HG02610 (cell line): ENCODE data around the gene HOXA9.

ENCODE experiments used
- ATAC-seq: cut with Tn5 transposase; IDR thresholded peaks from one replicate; pipeline ENCODE4 v1.9.1; 2021; ENCODE audit warnings: mild to moderate bottlenecking, moderate library complexity; ENCODE audit not compliant: unreplicated experiment

Gene HOXA9

DNA sequence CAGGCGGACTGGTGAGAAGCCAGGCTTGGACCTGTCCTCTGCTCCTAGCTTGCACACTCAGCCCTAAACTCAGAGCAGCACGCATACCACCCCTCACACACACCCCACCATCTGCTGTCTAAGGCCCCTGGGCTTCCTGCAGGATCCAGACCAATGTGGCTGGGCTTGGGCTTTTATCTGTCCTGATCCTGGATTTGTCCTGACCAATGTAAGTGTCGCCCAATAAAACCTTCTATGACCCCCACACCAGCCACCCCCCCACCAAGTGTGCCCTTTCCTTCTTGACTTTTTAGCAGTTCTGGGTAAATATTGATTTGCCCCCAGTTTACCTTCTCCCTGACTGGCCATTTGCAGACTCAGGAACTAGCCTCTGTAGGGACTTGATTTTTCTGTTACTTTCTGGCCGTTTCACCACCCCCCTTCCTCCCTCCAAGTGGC, 36.3 kb upstream of the HOXA9 start:
- no peak for ATAC-seq

GRCh38 chr7:27200761-27201579, 35.6 kb upstream of the HOXA9 start:
- ATAC-seq: no peak

DNA sequence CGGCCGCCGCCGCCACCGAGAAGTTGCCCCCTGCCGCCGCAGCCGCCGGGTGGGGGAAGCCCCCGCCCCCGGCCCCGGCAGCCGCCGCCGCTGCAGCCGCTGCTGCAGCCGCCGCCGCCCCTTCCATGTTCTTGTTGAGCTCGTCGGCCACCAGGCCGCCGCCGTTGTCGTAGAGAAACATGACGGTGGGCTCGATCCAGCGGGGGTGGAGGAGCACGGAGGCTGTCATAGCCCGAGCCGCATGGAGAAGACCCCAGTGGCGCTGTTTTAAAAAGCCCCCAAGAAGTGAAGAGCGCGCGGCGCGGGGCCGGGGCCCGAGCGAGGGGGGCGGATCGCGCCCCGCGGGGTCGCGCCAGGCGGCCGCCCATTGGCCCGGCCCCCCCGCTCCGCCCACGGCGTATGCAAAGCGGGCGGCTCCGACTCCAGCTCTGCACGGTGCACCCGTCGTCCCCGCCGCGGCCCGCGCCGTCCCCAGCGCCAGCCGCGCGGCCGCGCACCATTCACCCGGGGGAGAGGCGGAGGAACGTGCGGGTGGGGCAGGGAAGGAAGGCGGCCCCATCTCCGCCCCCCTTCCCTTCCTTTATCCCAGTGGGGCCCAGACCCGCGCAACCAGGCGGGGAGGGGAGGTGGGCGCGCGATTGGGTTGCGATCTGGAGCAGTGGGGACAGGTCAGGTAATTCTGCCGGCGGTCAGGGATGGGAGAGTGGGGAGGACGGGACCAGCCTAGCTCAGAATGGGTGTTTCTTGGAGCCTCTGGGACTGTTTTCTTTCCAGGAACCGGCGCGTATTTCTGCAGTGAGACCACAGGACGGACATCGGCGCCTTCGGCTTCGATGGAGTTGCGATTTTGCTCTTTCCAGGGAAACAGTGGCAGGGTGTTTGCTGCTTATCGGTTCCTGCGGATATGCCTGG, 34.8 kb upstream of the HOXA9 start, which contains the start of gene HOXA13:
HOXA13 (minus strand) TSS at position 243 of the 912 bp plus-strand sequence; CDS start at position 229, 14 bp downstream.
- no peak for ATAC-seq

DNA sequence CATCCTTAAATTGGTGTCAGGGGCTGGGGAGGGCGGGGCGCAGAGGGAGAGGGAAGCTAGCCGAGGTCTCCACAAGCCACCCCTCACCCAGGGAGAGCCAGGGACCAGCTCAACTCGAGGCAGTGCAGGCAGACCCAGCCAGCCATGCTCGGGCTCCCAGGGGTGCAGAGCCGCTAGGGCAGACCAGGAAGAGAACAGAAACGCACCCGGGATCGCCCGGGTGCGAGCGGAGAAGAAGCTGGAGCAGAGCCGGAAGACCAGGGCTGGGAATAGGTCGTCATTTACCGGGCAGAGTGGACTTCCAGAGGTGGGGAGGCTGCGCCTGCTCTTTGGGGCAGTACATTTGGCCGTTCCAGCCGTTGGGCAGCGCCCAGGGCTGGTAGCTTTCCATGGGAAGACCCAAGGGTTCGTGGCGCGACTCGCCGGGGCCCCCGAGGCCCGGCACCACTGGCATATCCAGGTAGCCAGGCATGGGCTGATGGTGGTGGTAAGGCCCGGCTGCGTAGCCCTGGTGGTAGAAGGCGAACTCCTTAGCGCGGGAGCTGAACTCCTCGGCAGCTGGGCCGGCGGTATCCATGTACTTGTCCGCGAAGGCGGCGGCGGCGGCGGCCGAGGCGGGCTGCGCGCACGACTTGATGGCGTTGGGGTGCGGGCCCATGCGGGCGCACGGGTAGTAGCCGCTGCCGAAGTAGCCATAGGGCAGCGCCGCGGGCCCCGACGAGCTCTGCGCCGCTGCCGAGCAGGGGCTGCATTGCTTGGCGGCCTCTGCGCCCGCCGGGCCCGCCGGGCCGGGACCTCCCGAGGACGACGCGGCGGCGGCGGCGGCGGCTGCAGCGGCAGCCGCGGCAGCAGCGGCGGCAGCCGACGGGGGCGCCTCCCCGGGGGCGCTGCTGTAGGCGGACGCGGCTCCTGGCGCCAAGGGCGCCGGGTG, 33.8 kb upstream of the HOXA9 start:
- ATAC-seq: no peak

- no peak for ATAC-seq
Measured at GRCh38 chr7:27198138-27198841, 33.0 kb upstream of the HOXA9 start.

DNA sequence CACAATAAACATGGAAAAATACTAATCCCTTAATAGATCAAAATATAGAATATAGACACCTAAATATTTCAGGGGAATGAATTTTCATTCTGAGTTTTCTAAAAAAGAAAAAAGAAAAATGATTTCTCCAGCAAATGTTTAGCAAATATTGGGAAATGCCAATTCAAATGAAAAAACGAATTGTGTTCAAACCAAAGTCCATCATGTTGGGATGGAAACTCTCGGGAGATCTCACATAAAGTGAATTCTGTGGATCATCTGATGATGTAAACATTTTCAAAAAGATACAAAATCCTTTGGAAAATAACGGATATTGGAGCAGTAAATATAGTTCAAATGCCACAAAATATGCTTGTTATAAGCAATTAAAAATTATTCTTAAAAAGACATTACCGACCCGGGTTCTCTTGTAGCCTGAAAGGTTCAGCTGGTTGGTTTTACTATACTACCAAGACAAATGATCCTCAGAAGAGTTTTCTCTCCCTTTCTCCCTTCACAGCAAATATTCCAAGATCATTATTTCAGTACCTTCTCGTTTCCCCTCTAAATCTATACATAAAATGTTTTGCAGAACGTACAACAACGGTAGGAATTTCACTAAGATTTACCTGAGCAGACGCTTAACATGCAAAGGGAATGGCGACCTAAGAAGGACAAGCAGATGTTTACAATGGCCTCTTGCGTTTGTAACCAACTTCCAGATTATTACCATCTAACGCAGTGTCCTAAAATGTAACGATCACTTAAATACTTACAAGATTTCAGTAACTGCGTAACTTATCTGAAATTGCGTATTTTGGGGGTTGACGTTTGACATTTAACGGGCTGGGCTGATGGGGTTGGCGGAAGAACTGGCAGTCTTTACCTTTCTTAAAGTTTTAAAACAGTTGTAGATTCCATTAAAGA, 32.1 kb upstream of the HOXA9 start:
- no peak for ATAC-seq

DNA sequence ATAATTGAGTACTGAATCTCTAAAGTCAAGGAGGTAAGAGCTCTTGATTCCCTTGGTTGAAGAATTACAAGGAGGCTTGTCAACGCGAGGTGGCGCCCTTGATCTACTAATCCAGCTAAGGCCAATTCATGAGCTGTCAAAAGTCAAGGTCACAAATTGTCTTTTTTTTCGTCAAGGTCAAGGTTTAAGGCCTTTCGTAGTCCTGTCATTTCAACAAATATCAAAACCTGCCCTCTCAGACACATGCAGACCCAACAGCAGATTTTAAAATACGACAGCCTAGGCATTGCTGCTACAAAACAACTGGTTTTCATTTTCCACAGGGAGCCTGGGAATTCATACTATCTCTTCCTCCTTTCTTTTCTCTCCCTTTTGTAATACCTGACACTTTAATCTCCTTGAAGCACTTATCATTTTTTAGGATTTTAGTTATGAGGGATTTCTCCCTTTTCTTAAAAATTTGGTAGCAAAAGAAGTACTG, 31.0 kb upstream of the HOXA9 start:
- no peak for ATAC-seq

GRCh38 chr7:27194686-27195379, 29.5 kb upstream of the HOXA9 start:
- ATAC-seq: no peak

DNA sequence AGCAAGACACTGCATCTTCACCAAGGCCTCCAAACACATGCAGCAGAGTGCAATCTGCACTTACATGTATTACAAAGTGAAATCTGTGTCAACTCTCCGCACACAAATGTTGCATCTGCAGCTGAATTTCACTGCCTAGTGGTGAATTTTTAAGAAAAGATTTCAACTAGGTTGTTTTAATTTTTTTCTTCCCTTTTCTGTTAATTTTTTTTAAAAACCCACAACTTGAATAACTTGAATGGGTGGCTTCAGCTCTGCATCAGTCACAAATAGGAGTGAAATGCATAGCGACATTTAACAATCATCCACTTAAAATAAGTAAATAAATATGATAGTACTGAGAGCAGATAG, 28.6 kb upstream of the HOXA9 start:
- ATAC-seq: no peak

DNA sequence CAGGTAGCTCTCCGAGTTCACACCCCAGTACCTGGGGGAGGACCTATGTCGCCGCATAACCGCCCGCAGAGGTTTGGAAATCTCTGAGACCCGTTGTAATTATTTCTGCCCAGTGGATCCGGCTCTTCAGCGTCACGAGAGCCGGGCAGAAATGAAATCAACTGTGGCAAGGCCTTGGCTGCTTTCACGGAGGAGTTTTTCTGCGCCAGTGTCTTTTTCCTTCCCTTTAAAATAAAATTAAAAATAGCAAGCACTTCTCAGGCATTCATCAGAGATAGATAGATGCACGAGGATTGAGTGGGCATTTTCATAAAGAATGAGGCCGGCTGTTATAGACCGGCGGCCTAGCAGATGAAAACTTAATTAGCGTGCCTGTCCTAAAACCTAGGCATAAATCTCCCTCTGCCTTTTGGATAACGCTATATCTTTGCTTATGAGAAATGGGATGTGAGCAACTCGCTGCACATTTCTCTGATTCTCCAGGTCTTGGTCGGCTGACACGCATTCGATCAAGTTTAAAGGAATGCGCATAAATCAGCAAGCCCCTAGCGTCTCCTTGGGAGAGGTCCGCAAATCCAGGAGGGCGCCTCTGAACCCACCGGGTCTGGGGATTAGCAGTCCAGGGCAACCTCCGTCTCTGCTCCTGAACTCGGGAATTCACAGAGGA, 28.1 kb upstream of the HOXA9 start:
- no peak for ATAC-seq

DNA sequence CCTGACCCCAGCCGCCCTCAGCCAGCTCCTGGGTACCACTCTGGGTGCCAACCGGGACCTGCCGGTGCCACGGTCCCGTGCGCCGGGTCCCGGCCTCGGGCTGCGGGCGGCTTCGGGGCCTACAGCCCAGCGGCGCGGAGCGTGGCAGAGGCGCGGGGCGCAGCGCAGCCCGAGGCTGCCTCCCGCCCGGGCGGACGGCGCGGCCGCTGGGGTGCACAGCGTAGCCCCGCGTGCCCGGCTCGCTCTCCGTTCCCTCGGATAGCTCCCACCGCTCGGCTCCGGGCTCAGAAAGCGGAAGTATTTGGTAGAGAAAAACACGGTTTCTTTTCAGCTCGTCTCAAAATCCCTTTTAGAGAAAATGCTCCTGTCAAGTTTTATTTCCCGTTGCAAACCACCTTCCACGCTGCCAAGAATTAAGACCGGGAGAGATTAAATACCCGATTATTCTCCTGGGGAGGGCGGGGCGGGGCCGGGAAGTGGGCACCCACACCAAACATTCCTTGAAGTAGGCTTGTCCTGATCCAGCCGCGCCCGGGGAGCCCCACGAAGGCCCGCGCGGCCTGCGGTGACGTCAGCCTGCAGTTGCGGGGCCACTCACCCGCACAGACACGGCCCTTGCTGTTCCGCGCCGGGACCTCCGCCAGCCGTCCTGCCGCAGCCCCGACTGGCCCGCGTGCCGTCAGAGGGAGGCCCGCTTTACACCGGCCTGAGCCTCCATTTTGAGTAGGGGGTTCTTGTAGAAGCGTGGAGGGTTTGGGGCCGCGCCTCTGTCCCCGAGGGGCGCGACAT, 27.4 kb upstream of the HOXA9 start:
- no peak for ATAC-seq

GRCh38 chr7:27191833-27192545, 26.7 kb upstream of the HOXA9 start:
- ATAC-seq: no peak

DNA sequence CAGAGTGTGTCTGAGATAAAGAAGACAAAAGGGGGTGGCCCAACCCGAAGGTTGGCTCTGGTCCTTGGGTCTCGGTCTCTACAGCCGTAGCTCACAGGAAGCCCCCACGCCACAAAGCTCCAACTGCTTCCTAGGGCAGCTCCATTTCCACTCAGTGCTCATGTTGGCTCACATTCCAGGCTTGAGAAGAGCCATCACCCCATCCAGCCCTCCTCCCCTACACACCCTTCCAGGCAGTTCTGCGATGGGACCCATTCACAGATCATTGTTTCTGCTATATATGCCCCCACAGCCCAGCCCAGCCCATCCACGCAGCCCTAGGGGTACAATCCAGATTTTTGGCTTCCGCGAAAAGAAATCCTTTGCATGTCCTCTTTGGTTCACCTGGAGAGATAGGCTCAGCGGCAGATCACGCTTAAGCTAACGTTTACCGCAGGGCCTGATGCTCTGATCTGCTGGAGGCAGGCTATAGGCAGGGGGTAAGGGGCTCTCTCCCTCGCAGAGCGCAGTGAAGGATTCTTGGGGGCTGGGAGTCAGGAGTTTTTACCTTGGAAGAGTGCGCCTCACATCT, 25.9 kb upstream of the HOXA9 start:
- no peak for ATAC-seq

GRCh38 chr7:27189997-27190748, 24.8 kb upstream of the HOXA9 start:
- no peak for ATAC-seq

GRCh38 chr7:27189295-27189996, 24.1 kb upstream of the HOXA9 start:
- no peak for ATAC-seq
